Fibroblast of skin of right quadriceps (primary cell): ENCODE results near the gene WDR33.

ENCODE experiments used
- DNase-seq: peaks from one replicate; pipeline ENCODE4 v3.0.0-alpha.2; 2013

WDR33 gene

GRCh38 chr2:127670055-127670956 is 140.7 kb downstream of the WDR33 start:
- no peak for DNase-seq

GRCh38 chr2:127669056-127669455 is 141.9 kb downstream of the WDR33 start:
- no peak for DNase-seq

DNA sequence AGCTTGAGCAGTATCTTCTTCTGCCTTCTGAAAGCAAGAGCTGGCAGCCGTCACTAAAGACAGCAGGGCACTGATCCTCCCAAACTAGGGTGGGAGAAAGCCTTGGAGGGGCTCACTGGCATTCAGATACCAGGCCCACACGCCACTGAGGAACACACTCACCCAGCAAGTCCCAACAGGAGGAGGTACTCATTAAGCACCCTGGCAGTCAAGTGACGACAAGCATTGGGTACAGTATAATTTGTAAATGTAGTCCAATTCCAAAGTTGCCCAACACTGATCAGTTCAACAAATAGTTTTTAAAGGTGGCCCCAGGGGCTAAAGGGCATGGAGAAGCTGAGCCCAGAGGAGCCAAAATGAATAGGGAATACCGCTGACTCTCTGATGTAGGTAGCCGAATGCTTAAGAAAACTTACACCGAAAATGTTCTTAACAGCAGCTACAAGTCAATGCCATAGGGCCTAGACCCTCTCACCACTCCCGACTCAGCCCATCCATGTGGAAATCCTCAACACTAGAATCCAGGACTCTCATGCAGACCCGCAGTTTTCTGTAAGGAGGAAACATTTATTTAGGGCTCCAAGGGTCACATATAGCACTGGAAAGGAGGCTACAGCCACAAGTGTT is 145.6 kb downstream of the WDR33 start:
- no peak for DNase-seq

DNA sequence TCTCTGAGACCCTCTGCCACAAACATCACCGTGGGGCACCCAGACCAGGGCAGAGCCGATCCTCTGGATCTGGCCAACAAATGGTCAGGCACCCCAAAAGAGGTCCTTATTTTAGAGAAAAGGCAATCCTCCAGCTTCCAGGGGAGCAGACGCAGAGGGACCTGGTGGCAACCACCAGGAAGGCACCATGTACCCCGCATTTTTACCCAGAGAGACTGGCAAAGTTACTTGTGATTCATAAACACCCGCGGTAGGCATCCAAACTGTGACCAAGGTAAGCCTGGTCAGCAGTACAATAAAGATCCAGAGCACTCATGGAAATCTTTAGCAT is 146.1 kb downstream of the WDR33 start:
- no peak for DNase-seq

DNA sequence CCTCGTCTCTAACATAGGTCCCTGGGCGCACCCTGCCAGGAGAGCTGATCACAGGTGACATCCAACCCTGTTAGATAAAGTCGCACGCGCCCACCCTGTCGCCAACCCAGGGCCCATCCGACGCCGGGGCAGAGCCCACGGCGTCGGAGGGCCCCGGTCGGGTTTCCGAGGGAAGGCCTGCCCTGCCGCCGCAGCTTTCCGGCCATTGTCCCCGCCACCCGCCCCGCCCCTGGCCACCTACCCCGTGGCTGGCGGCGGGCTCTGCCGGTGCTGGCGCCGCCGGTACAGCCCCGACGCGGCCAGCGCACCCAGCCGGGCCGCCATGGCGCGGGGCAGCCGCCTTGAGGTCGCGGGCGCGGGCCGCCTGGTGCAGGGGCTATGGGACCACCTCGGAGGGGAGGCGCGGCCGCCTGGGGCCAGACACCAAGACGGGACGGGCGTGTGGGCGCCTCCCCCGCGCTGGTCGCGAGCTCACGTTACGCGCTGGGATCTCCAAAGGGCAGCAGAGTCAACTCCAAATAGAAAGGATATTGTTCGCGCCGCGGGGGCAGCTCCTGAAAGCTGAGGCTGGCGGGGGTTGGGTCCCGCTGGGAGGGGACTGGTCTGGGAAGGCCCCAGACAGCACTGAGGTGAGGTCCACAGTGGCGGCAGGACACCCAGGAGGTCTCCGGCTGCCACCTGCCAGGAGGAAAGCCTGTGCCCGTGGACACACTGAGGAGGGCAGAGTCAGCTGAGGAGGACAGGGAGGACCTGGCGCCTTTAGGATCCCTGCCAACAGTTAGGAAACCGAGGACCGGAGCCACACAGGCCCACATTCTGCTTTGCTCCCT is 146.7 kb downstream of the WDR33 start:
- no peak for DNase-seq

DNA sequence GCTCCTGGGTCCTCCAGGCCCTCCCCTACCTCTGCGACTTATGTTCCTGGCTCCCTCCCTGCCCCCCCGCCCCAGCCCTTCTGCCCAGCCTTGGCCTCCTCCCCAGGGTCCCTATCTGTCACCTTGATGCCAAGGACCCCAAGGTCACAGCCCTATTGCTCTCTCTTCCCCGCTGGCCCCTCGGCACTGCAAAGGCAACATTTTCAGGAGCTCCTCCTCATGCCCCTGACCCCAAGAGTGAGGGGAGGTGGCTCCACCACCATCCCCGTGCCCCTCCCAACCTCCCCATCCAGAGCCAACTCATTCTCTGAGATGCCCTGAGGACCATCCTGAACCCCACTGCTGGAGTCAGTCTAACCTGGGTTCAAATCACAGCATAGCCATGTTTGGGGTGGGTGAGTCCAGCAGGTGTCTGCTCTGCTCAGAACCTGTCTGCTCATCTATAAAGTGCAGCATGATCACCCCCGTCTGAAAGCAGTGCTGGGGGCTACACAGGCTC is 147.4 kb downstream of the WDR33 start:
- no peak for DNase-seq

GRCh38 chr2:127662937-127663565 is 147.9 kb downstream of the WDR33 start:
- DNase-seq = no peak

- no peak for DNase-seq
These were observed 148.9 kb downstream of the WDR33 start for GRCh38 chr2:127661949-127662510.

DNA sequence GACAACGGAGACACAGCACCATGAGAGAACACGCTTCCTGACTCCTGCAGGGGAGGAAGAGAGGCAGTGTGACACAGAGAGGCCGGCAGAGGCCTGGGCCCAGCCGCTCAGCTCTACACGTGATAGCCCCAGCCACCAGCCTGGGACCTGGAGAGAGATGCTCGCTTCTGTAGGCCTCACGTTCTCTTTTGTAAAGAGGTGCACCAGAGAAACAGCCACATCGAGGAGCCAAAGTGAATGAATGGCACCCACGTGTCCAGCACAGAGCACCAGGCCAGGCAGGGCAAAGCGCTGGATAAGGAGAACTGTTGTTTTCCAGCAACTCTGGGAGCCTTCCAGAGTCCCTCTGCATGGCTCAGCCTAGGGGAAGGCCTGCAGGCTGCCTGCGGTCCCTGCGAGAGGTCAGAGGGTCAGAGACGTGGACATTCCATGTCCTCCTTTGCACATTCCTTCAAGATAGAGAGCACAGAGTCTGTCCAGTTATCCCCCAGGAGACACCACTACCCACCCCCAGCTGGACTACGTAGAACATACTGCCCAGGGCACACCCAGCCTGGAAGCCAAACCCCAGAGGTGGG is 149.8 kb downstream of the WDR33 start:
- no peak for DNase-seq

GRCh38 chr2:127660291-127660578 is 150.7 kb downstream of the WDR33 start:
- DNase-seq = no peak

DNA sequence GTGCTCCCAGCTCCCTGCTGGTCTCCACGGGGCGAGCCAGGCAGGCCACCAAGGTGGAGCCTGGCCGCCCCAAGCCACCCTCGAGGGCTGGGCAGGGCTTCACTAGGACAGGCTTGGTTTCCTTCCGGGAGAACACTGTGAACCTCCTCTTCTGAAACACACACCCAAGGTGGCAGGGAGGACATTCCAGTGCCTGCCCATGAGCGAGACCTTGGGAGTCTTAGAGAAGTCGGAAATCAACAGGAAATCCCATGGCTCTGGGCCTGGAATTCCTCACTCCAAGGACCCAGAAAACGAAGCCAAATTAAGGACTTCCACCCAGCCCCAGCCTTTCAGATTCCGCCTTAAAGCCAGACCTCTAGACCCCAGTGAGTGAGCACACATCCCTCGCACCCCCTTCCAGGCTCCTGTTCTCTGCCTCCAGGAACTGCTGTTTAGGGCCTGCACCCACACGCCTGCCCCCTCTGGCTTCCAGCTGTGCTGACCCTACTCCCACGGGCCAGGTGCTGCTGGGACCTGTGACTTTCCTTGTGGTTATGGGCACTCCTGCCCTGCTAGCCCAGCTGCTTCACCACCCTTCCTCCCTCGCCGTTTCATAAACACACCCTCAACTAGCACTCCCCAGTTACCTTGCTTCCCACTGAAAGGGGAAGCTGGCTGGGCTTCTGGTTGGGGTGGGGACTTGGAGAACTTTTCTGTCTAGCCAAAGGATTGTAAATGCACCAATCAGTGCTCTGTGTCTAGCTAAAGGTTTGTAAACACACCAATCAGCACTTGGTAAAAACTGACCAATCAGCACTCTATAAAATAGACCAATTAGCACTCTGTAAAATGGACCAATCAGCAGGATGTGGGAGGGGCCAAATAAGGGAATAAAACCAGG is 151.3 kb downstream of the WDR33 start:
- no peak for DNase-seq

- DNase-seq = no peak
These were observed 152.1 kb downstream of the WDR33 start for GRCh38 chr2:127658641-127659407.

GRCh38 chr2:127658146-127658545 is 152.8 kb downstream of the WDR33 start:
- DNase-seq = no peak

- DNase-seq = no peak
These were observed 153.8 kb downstream of the WDR33 start for GRCh38 chr2:127657232-127657595.

DNA sequence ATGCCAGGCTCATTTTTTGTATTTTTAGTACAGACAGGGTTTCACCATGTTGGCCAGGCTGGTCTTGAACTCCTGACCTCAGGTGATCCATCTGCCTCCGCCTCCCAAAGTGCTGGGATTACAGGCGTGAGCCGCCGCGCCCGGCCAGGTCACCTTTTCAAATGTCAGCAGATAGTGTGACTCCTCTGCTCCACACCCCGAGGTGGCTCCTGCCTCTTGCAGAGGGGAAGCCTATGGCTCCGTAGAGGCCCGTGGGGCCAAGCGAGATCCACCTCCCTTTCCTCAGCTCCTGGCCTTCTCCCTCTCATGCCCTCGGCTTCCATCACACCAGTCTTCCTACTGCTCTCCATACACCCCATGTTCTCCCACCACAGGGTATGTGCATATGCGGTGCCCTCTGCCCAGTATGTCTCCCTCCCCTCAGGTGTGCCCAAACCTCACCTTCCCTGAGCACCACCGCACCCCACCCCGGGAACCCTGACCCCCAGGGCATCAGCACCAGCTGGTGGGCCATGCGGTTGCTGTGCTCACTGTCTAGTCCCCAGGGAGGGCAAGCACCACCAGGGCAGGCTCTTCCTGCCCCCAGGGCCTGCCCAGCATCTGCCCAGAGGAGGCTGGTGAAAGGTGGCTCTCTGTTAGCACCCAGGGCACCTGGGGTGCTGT is 154.3 kb downstream of the WDR33 start:
- no peak for DNase-seq

- DNase-seq = no peak
These were observed 155.5 kb downstream of the WDR33 start for GRCh38 chr2:127655209-127656073.

DNA sequence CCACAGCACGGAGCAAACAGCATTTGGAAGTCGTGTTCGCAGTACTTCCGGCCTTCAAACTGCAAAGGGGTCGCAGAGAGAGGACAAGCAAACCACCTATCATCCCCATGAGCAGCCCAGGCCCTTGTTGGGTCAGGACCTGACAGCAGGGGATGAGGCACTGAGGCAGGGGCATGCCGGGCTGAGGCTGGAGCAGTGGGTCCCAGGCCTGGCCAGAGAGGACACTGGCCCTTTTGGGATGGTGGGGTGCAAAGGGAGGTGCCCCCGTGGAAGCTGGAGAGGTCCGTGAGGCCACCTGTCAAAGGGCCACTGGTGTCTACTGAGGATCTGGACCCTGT is 156.2 kb downstream of the WDR33 start:
- DNase-seq = no peak

DNA sequence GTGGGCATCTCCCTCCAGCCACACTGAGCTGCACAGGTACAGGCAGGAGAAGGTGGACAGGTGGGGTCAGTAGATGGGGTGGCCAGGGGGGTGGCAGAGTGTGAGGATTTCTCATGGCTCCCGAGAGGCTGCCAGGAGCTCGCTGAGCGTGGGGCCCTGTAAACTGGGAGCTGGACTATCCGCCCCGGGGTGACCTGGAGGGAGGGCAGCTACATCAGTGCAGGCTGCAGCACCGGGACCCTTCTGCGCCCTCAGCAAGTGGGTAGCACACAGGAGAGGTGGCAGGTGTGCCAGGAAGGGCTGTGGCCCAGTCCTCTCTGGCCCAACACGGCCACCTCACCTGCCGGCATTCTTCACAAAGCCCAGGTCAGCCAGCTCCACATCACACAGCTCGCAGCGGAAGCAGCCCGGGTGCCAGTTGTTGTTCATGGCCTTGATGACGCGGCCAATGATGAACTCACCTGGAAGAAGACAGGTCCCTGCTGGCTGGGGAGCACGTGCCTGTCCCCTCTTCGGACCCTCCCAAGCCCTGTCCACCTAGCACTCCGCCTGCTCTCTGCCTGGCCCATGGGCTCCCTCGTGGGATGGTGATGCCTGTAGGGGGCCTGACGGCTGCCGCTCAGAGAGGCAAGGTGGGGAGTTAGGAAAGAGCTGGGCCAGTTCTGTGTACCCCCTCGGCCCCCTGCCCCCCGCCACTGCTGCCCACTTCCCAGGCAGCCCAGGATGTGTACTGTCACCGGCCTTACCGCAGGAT is 156.7 kb downstream of the WDR33 start:
- DNase-seq = no peak
